Skeletal muscle tissue (tissue), 4 donors: ENCODE measurements around the gene PPIF. TPM values are rescaled to one million over a fixed set of nuclear protein-coding genes. Genes with fewer than 3 reads are reported as not detected.

ENCODE experiments used
- H3K27ac ChIP-seq: one replicate; pipeline ENCODE4 v1.7.0; 2013; ENCODE audit warnings: mild to moderate bottlenecking, low read depth, low read length, inconsistent platforms
- H3K27me3 ChIP-seq, 3 donors: one replicate each; pipeline ENCODE4 v1.7.0; 2013; ENCODE audit warnings: low read length in 3 of 3; ENCODE audit not compliant: control insufficient read depth in 3 of 3, insufficient read depth in 3 of 3
- H3K36me3 ChIP-seq, 3 donors: one replicate each; pipeline ENCODE4 v1.7.0; 2013; ENCODE audit warnings: low read length in 3 of 3; ENCODE audit not compliant: control insufficient read depth in 3 of 3, insufficient read depth in 3 of 3
- H3K4me1 ChIP-seq, 3 donors: one replicate each; pipeline ENCODE4 v1.7.0; 2013; ENCODE audit warnings: low read length in 3 of 3, mild to moderate bottlenecking in 3 of 3; ENCODE audit not compliant: control insufficient read depth in 3 of 3, insufficient read depth in 3 of 3
- H3K4me3 ChIP-seq, 3 donors: one replicate each; pipeline ENCODE4 v1.7.0; 2013; ENCODE audit warnings: low read length in 3 of 3
- H3K9ac ChIP-seq, 3 donors: one replicate each; pipeline ENCODE4 v1.7.0; 2013; ENCODE audit warnings: low read length in 3 of 3, mild to moderate bottlenecking in 3 of 3, moderate library complexity in 2 of 3, low read depth in 1 of 3
- H3K9me3 ChIP-seq, 3 donors: one replicate each; pipeline ENCODE4 v1.7.0; 2013; ENCODE audit warnings: low read length in 3 of 3; ENCODE audit not compliant: control insufficient read depth in 3 of 3
- total RNA-seq: library from RNA; depleted of rRNA; stranded (reverse); fragments of >200 nt; gene quantifications from one replicate; pipeline ENCODE4 v1.2.3, GENCODE V29; 2014
- donor health status: Osteomylitis.

Gene PPIF
- total RNA-seq, 1 donor from 2014 or later = 9.9 TPM

DNA sequence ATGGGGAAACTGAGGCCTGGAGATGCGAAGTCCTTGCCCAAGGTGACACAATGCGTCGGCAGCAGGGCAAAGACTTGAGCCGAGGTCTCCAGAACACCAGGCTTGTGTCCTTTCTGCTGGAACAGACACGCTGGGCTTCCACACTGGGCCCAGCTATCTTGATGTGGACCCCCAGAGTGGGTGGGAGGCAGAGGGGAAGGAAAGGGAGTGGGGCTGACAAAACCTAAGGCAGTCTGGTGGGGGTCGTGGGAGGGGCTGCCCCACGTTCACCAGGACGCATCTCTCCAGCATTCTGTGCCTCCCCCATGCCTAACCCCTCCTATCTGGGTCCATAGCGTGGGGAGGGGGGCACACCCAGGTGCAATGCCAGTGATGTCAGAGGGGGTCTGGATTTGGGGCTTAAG, 38.1 kb downstream of the PPIF start:
- H3K27ac ChIP-seq = no peak overlapping the region
- peaks cover 18 to 31% (median 20%) of the 10 kb centered on the region in 3 donors for H3K4me1 ChIP-seq
- H3K9ac ChIP-seq = no peak overlapping the region
- peaks cover 14 to 45% (median 29%) of the 10 kb centered on the region in 3 donors for H3K36me3 ChIP-seq
- H3K27me3 ChIP-seq = no peaks in the 10 kb centered on the region
- H3K4me3 ChIP-seq = no peak overlapping the region
- no peaks in the 10 kb centered on the region for H3K9me3 ChIP-seq

DNA sequence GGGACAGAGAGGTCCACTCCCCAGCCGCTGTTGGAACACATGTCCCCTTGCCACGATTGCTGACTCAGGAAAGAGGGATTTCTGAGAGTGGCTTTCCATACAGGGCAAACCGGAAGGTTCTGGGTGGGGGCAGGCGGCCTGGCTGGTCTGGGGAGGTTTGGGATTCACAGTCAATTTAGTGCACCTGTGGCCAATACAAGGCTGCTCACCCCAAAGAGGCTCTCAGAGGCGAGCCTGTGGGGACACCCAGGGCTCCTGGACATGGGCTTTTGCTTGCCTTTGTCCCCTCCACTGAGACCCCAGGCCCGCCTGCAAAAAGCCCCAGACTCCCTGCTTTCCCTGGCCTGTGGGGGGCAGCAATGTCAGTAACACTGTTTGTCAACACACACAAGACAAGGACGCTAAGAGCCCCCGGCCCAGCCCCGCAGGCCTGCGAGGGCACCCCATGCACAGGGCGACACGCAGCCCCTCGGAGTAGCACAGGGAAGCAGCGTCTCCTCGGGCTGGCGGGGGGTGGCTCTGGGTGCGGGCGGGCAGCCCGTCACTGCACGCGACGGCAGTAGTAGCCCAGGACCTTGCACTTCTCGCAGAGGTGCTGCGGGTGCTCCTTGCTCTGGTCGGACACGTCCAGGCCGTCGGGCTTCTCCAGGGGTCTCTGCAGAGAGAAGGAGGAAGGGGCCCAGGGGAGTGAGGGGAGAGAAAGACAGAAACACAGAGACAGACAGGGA, 38.7 kb downstream of the PPIF start:
- Histone ChIP-seq H3K4me1 (peaks cover 13 to 31% (median 17%) of the 10 kb centered on the region in 3 donors), H3K27ac (no peak overlapping the region)

DNA sequence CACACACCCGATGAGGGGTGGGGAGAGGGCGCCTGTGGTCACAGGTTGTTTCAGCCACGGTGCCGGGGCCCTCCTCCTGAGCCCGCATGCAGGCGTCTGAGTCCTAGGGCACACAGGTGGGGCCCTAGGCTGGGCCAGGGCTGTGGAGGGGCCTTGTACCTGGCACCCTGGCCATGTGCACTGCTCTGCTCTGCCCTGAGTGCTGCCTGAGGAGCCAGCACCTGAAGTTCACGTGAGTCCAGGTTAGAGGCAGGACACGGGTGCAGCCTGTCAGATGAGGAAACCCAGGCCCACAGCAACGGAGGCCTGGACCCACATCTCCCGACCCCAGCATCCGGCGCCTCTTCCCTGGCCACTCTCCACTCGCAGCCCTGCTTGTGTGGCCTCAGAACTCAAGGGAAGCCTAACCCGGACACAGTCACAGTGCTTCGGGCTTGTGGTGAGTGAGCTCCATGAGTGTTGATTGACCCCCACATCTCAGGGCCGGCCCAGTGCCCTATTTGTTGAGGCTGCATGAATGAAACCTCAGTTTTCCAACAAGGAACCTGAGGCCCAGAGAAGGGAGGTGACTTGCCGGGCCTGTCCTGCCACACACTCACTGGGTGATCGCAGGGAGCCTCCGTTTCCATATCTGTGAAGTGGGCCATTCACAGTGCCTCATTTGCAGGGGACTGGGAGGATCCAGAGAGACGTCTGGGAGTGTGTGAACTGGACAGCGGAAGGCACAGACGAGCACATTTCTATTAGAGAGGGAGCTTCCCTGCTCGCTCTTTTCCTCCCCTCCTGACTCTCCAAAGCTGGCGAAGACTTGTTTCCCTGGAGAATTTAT, 39.6 kb downstream of the PPIF start:
- peaks cover 14 to 45% (median 29%) of the 10 kb centered on the region in 3 donors for H3K36me3 ChIP-seq
- H3K9ac ChIP-seq = peak overlapping the region in 1 of 3 donors; percentile 40
- no peaks in the 10 kb centered on the region for H3K9me3 ChIP-seq
- no peak overlapping the region for H3K27ac ChIP-seq
- no peaks in the 10 kb centered on the region for H3K27me3 ChIP-seq
- peaks cover 15 to 31% (median 18%) of the 10 kb centered on the region in 3 donors for H3K4me1 ChIP-seq
- H3K4me3 ChIP-seq = no peak overlapping the region

More for the DNA sequence above, 38.7 kb downstream of the PPIF start:
- Histone ChIP-seq H3K36me3 (peaks cover 14 to 45% (median 29%) of the 10 kb centered on the region in 3 donors), H3K27me3 (no peaks in the 10 kb centered on the region), H3K9me3 (no peaks in the 10 kb centered on the region), H3K9ac (no peak overlapping the region), H3K4me3 (no peak overlapping the region)

DNA sequence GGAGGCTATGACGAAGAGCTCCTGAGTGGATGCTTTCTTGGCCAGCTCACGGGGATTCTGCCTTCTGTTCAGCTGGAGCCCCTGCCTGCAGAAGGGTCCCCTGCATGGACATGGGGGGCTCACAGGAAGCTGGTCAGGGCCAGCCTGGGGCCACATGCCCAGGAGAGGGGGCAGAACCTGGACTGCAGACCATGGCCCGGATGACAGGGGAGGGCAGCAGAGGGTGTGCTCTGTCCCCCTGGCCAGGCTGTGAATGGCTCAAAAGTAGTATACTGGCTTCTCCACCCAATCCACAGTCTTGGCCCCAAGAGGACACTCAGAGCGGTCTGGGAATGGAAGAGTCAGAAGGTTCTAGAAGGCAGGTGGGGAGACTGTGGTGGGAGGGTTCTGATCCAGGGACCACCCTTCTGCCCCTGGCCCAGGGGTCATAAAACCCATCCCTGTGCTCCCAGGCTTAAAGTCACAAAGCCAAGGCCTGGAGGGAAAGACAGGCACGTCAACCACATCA, 40.3 kb downstream of the PPIF start:
- Histone ChIP-seq H3K36me3 (peaks cover 14 to 45% (median 32%) of the 10 kb centered on the region in 3 donors), H3K27ac (no peak overlapping the region), H3K4me3 (no peak overlapping the region)

DNA sequence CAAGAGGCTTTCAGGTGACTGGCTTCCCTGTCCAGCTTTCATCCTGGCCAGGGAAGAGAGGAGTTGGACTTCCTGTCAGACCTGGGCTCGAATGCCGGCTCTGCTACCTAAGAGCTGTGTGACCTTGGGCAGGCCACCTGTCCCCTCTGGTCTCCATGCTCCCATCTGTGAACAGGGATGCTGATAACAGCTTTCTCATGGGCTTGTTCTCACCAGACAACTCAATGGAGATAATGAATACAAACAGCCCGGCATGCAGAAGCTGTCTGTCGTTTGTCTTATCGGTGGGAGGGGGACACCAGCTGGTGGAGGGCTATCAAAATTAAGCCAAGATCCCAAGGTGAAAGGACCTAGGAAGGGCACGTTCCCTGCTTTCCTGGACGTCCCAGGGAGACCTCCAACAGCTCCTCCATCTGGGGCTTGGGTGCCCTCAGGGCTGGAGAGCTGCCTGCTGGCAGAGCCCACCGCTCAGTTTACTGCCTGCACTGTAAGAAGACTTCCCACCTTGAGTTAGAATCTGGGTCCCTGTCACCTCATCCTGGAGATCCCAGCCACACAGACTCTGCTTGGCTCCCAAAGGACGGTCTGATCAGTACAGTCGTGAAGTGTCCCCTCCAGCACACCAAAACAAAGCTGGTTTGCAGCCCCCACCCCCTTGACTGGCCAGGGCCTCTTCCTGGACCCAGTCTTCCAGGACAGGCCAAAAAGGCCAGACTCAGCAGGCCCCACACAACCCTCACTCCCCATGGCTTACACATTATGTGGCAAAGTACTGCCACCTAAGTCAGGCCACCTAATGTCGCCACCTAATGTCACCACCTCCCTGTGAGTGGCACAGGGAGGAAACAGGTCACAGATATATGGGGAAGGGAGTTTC, 40.9 kb downstream of the PPIF start:
- Histone ChIP-seq H3K36me3 (peaks cover 14 to 45% (median 37%) of the 10 kb centered on the region in 3 donors), H3K9me3 (no peaks in the 10 kb centered on the region), H3K27ac (no peak overlapping the region), H3K27me3 (no peaks in the 10 kb centered on the region), H3K9ac (no peak overlapping the region), H3K4me3 (no peak overlapping the region), H3K4me1 (peaks cover 18 to 34% (median 21%) of the 10 kb centered on the region in 3 donors)

More for the DNA sequence above, 40.3 kb downstream of the PPIF start:
- no peaks in the 10 kb centered on the region for H3K27me3 ChIP-seq
- H3K4me1 ChIP-seq = peaks cover 15 to 31% (median 21%) of the 10 kb centered on the region in 3 donors
- no peaks in the 10 kb centered on the region for H3K9me3 ChIP-seq
- no peak overlapping the region for H3K9ac ChIP-seq

DNA sequence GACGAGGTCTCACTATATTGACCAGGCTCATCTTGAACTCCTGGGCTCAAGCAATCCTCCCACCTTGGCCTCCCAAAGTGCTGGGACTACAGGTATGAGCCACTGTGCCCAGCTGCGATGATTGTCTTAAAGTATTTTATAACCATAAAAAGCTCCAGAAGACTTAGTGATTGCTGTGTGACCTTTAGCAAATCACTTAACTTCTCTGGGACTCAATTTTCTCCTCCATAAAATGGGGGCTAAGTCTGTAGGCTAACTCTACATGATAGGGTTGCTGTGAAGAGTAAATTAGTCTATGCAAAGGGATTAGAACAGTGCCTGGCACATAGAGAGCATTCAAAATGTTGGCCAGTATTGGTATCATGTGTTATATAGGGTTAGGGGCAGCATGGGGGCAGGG, 42.8 kb downstream of the PPIF start:
- no peaks in the 10 kb centered on the region for H3K27me3 ChIP-seq
- H3K9ac ChIP-seq = no peak overlapping the region
- H3K4me1 ChIP-seq = peaks cover 21 to 53% (median 30%) of the 10 kb centered on the region in 3 donors
- no peak overlapping the region for H3K4me3 ChIP-seq
- peaks cover 25 to 47% (median 40%) of the 10 kb centered on the region in 3 donors for H3K36me3 ChIP-seq
- H3K27ac ChIP-seq = no peak overlapping the region
- no peaks in the 10 kb centered on the region for H3K9me3 ChIP-seq

DNA sequence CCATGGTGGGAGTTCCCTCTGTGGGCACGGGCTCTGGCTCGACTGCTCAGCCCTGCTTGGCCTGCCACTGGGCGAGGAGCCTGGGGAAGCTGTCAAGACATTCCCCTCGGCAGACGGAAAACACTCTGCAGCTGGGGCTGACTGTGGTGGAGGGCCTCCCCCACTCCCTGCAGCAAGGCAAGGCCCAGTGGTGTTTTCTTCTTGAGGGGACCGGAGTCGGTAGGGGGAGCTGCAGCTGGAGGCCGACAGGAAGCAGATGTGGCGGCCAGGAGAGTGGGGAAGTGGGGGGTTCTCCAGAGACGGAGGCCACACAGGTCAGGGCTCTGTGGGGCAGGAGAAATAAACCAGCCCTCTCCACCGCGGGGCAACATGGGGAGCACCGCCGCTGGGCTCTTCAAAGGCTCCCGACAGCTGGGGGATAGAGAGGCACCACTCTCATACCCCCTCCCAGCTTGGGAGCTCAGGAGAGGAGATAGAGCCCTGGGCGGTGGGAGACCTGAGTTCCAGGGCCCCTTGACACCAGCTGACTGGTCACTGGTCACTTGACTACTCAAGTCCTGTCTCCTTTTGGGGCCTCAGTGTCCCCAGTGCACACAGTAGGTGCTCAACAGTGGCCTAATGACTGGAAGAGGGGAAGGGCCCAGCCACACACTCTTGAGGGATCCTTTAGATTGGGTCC, 43.4 kb downstream of the PPIF start:
- Histone ChIP-seq H3K9me3 (no peaks in the 10 kb centered on the region), H3K4me1 (peaks cover 21 to 53% (median 30%) of the 10 kb centered on the region in 3 donors), H3K27me3 (no peaks in the 10 kb centered on the region), H3K9ac (no peak overlapping the region), H3K27ac (peak overlapping the region; percentile 23), H3K36me3 (peaks cover 25 to 41% (median 36%) of the 10 kb centered on the region in 3 donors), H3K4me3 (no peak overlapping the region)

DNA sequence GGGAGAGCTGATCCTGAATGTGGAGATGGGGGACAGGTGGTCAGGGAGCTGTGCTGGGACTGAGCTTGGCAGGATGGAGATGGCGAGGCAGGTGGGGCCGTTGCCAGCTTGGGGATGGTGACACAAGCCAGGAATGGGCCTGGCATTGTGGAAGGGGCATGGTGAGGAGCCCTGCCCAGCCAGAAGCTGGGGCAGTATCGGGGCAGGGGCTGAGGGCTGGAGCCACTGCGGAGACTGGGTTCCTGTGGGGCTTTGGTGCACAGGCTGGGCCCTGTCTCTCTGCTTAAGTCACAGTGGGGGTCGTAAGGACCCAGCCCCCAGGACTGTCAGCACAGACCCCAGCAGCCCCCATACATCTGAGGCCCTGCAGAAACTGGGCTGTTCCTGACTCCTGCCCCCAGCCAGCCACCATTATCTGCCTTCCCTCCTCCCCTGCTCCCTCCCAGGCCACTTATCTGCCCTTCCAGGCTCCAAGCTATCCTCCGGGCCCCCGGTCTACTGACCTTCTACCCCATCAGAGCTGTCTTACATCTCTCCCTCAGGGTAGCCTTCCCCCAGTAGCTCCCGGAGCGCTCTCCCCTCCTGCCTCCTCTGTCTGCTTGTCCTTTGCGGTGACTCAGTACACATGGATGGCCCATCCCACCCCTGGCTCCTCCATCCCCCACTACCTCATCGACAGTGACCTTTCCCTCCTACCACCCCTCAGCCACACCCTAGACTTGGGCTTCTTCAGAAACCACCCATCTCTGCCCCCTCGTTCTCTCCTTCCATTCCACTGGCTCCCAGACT, 44.2 kb downstream of the PPIF start:
- Histone ChIP-seq H3K4me1 (peaks cover 24 to 53% (median 37%) of the 10 kb centered on the region in 3 donors), H3K4me3 (no peak overlapping the region), H3K27me3 (no peaks in the 10 kb centered on the region), H3K27ac (peak overlapping the region; percentile 45), H3K9ac (peak overlapping the region in 2 of 3 donors; percentile 24 to 33), H3K9me3 (no peaks in the 10 kb centered on the region), H3K36me3 (peaks cover 23 to 35% (median 31%) of the 10 kb centered on the region in 3 donors)
